CD4-positive, alpha-beta T cell treated with Interleukin-21 for 1 hour (primary cell): Measurements from ENCODE around the gene SRSF4.

ENCODE experiments used
- DNase-seq: peaks from one replicate; pipeline ENCODE4 v3.0.0-alpha.2; 2020

The SRSF4 gene

GRCh38 chr1:29200906-29201594, 19.4 kb upstream of the SRSF4 start:
- DNase-seq: no peak

GRCh38 chr1:29197993-29198392, 16.3 kb upstream of the SRSF4 start:
- DNase-seq: no peak

- peak; percentile 46 for DNase-seq
These were observed 15.9 kb upstream of the SRSF4 start for GRCh38 chr1:29197590-29197924.

- no peak for DNase-seq
These were observed 15.3 kb upstream of the SRSF4 start for GRCh38 chr1:29196863-29197589.

GRCh38 chr1:29195881-29196291, 14.2 kb upstream of the SRSF4 start:
- DNase-seq: no peak

GRCh38 chr1:29193879-29194455, 12.3 kb upstream of the SRSF4 start:
- no peak for DNase-seq

- DNase-seq: no peak
These were observed 9.0 kb upstream of the SRSF4 start for GRCh38 chr1:29190718-29191117.

- DNase-seq: no peak
These were observed 5.0 kb upstream of the SRSF4 start for GRCh38 chr1:29186707-29187106.

GRCh38 chr1:29186252-29186651, 4.6 kb upstream of the SRSF4 start:
- DNase-seq: no peak

GRCh38 chr1:29183287-29183686, 1.6 kb upstream of the SRSF4 start:
- no peak for DNase-seq

- DNase-seq: no peak
These were observed 945 bp downstream of the SRSF4 start for GRCh38 chr1:29180497-29181412.

GRCh38 chr1:29179641-29180184, 2.0 kb downstream of the SRSF4 start:
- peak; percentile 30 for DNase-seq

- no peak for DNase-seq
These were observed 4.5 kb downstream of the SRSF4 start for GRCh38 chr1:29177022-29177705.

- DNase-seq: no peak
These were observed 5.1 kb downstream of the SRSF4 start for GRCh38 chr1:29176576-29176975.

GRCh38 chr1:29172415-29172939, 9.2 kb downstream of the SRSF4 start:
- DNase-seq: no peak

- DNase-seq: no peak
These were observed 10.2 kb downstream of the SRSF4 start for GRCh38 chr1:29171521-29171920.

GRCh38 chr1:29171089-29171488, 10.6 kb downstream of the SRSF4 start:
- DNase-seq: no peak

- DNase-seq: no peak
These were observed 11.7 kb downstream of the SRSF4 start for GRCh38 chr1:29169976-29170375.

- no peak for DNase-seq
These were observed 13.8 kb downstream of the SRSF4 start for GRCh38 chr1:29167904-29168303.

GRCh38 chr1:29166291-29166878, 15.3 kb downstream of the SRSF4 start:
- DNase-seq: no peak

GRCh38 chr1:29164588-29164987, 17.1 kb downstream of the SRSF4 start:
- no peak for DNase-seq
